Left cardiac atrium (tissue), 4 donors: ENCODE measurements around the gene AXL. TPM values are rescaled to one million over a fixed set of nuclear protein-coding genes. Genes with fewer than 3 reads are reported as not detected.
A peak's percentile ranks its signal among the peaks of the same experiment; 100 is the strongest.
"Not testable (repeated sequence)": the region's sequence is repeated elsewhere in the genome, so short reads cannot be mapped to it uniquely, and the experiment has no call there.

Experiments used
- ATAC-seq, 2 donors: fragments of 200-7000 bp; cut with Tn5 transposase; one replicate each; pipeline ENCODE4 v1.9.1; 2020; ENCODE audit warnings: mild to moderate bottlenecking in 2 of 2, moderate library complexity in 2 of 2
- DNase-seq: peaks from one replicate; pipeline ENCODE4 v3.0.0-alpha.2; 2020
- intact Hi-C, 2 donors: fragments of 100-400 bp; cut with DNase I; formaldehyde crosslinking; loops; one replicate each; pipeline versions ENCODE4 v1.14.1 to v1.15.1; 2022 to 2023
- total RNA-seq, 2 donors: library from RNA; stranded (reverse); fragmentation: NEBNext Ultra II Directional; extraction: Animal tissue kit (Norgen Biotek cat#: 25700); gene quantifications; one replicate each; pipeline ENCODE4 v1.2.1, GENCODE V29; 2021
- donor health status: DM: no; HTN: yes; CAD: no.
- donor health status: DM: no; HTN: yes; CAD: no; lungs with severe emphysema.
- donor health status: DM: yes; HTN: yes; CAD: no.
- donor health status: Dilated cardiomyopathy.

Gene AXL
- total RNA-seq, 2 donors from 2014 or later = 27.5 to 31.8 TPM

GRCh38 chr19:41263850-41264580, 45.0 kb downstream of the AXL start, which contains the start of gene HNRNPUL1:
Gene HNRNPUL1, plus strand, starts transcription at chr19:41264372. Its CDS starts 132 bp downstream, at chr19:41264504.
- ATAC-seq = peak; percentile 85 to 87
- intact Hi-C loops = loop anchor here in 1 of 2 donors (2.0 kb wide), 2 partner anchors 37 to 45 kb away; no protein-coding TSS in a partner anchor

GRCh38 chr19:41264581-41265394, 45.8 kb downstream of the AXL start:
- peak; percentile 68 for DNase-seq
- intact Hi-C loops = loop anchor here in 1 of 2 donors (2.0 kb wide), 1 partner anchor 44 kb away; no protein-coding TSS in a partner anchor

More at GRCh38 chr19:41263850-41264580, 45.0 kb downstream of the AXL start, which contains the start of gene HNRNPUL1:
- DNase-seq = peak; percentile 98

GRCh38 chr19:41265395-41266153, 46.6 kb downstream of the AXL start:
- ATAC-seq = no peak
- DNase-seq = no peak
- intact Hi-C loops = loop anchor here in 1 of 2 donors (2.0 kb wide), 1 partner anchor 43 kb away; no protein-coding TSS in a partner anchor

More at GRCh38 chr19:41264581-41265394, 45.8 kb downstream of the AXL start:
- peak; percentile 3 to 6 for ATAC-seq

DNA sequence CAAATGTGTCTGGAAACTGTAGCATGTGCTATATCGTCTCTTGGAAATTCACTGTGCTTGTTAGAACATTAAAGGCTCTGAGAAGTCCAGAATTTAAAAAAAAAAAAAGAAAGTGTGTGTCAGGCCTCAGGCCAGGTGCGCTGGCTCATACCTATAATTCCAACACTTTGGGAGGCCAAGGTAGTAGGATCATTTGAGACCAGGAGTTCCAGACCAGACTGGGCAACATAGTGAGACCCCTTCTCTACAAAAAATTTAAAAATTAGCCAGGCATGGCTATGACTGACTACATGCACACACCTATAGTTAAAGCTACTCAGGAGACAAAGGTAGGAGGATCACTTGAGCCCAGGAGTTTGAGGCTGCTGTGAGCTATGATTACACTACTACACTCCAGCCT, 50.0 kb downstream of the AXL start:
- DNase-seq (no peak), ATAC-seq (no peak)
- intact Hi-C loops = no loop called here

GRCh38 chr19:41269571-41269970, 50.5 kb downstream of the AXL start:
- ATAC-seq = no peak
- no peak for DNase-seq
- intact Hi-C loops = no loop called here

DNA sequence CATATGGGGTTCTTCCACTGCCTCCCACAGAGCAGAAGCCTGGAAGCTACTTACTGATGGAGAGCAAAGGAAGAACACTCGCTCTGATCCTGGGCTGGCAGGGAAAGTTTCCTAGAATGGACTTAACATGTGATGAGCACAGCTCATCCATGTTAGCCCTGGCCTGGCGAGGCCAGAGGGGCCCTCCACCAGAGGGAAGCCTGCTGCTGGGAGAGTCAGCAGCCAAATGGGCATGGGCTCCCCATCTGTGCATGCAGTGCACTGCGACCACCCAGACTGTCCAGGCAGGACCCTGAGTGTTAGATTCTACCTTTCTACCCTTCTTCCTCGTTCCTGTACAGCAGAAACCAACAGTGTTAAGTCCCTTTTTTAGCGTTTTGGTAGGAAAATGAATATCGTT, 54.1 kb downstream of the AXL start:
- no peak for ATAC-seq
- DNase-seq = no peak
- intact Hi-C loops = no loop called here

GRCh38 chr19:41274802-41275201, 55.8 kb downstream of the AXL start:
- ATAC-seq = no peak
- intact Hi-C loops = no loop called here

GRCh38 chr19:41276231-41276630, 57.2 kb downstream of the AXL start:
- intact Hi-C loops = no loop called here
- ATAC-seq (peak in 1 of 2 donors; percentile 13), DNase-seq (no peak)

More at GRCh38 chr19:41274802-41275201, 55.8 kb downstream of the AXL start:
- no peak for DNase-seq

DNA sequence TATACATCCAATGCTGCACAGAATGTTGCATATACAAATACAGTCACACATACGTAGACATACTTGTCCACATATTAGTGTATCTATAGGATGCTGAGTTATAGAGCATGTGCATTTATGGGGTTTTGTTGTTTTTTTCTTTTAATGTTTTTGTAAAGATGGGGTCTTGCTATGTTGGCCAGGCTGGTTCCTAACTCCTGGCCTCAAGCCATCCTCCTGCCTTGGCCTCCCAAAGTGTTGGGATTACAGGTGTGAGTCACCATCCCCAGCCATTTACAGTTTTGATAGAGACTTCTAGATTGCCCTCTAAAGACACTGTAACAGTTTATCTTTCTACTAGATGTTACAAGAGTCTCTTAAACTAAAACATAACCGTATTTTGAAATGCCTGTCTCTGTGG, 59.5 kb downstream of the AXL start:
- ATAC-seq (no peak), DNase-seq (no peak)
- intact Hi-C loops = no loop called here

DNA sequence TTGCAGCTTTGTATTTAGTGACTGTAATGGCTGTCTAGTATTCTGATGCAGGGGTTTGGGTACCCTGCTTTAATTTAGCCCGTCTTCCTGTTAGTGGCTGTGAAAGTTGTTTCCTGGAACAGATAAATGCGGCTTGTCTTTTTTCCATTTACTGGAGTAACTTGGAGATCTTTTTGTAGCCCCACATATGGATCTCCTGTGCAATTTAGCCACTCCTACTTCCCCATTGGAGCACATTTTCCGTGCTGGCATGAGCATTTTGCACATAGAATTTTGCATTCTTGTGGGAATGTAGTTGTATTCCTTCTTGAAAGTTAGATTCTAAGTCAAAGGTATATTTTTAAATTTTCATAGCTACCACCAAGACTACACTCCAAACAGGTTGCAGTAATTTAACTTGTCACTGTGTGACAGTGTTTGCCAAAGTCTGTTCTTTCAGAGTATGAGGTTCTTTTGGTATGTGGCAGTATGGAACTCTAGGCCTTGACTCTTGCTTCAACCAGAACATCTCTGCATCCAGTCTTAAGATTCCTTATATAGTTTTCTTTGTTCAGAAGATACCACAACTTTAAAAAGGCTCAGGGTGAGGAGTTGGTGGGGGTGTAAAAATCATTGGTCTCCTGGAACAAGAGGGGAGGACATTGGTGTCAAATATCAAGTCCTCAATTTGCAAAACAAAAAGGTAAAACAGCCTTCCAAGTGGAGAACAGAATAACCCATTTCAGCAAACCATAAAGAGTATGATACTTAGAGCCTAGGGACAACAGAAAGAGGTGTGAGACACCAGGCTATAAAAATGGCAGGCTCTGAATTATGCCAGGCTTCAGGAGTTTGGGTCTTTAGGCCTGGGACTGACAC, 69.9 kb downstream of the AXL start:
- DNase-seq (no peak), ATAC-seq (no peak)
- intact Hi-C loops = no loop called here

DNA sequence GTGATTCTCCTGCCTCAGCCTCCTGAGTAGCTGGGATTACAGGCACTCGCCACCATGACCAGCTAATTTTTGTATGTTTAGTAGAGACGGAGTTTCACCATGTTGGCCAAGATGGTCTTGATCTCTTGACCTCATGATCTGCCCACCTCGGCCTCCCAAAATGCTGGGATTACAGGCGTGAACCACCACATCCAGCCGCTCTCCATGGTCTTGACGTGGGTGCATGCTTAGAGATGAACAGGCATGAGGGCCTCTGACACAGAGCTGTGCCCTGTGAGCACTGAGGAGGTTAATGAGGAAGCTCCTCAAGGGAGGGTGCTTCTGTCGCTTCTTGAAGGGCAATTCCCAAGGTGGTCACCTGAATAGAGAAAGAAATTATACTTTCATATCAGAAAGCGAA, 70.8 kb downstream of the AXL start:
- ATAC-seq, DNase-seq, intact Hi-C loops: not testable (repeated sequence)

DNA sequence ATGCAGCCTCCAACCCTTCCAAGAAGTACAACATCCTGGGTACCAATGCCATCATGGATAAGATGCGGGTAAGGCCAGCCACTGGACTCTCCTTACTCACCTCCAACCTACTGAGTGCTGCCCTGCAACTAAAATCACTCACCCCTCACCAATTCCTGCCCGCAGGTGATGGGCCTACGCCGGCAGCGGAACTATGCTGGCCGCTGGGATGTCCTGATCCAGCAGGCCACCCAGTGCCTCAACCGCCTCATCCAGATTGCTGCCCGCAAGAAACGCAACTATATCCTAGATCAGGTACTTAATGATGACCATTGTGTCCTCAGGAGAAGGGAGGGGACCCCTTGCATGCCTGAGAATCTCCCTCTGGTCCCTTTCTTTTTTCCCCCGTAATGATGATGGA, 75.4 kb downstream of the AXL start:
- intact Hi-C loops = no loop called here
- ATAC-seq (no peak), DNase-seq (no peak)

- intact Hi-C loops = no loop called here
- no peak for DNase-seq
- no peak for ATAC-seq
Measured at GRCh38 chr19:41295499-41295898, 76.5 kb downstream of the AXL start.

DNA sequence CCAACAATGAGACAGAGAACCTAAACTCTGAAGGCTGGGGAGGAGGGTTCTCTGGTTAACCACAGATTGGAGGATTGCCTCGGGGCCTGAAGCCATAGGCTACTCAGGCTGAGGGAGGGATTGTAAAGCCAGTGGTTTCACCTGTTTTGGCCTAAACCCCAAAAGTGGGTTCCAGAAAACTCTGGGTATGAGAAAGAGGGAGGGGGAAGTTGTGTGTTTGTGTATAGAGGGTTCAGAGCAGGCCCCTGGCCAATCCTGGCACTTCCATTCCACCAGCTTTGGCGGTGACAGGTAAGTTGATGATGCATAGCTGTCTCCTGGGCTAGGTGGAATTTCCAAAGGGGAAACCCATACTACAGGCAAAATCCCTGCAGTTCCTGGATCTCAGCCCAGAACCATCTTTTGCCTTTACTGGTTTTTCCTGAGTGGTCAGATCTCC, 77.4 kb downstream of the AXL start:
- no peak for DNase-seq
- intact Hi-C loops = no loop called here
- no peak for ATAC-seq

DNA sequence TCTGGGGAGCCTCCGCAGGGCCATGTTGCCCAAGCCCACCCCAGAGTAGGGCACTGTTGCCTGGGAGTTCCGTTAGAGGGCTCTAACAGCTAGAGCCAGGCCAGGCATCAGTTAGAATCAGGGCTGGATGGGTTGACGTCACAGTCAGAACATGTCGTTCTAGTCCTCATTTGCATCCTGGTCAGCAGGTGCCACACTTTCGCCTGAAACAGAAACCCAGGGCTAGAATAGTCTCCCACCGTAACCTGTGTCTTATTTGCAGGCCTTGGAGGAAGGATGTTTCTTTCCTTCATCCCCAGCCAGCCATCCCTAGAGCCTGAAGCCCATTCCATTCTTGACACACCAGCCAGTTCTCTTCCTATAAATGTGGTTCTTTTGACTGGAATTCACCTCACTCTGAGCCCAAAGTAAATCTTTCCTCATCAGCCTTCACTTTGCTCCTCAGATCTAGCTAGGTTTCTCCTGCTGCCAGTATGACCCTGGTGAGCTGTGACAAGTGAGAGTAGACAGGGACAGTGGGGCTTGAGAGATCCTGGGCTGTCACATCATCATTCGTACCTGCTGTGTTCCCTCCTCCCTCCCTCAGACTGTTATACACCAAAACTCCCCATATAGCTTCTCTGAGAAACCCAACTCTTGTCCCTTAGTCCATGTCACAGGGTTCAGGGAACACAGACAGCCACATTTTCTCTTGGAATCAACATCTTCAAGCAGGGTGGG, 78.8 kb downstream of the AXL start:
- peak in 1 of 2 donors; percentile 3 for ATAC-seq
- intact Hi-C loops = no loop called here
- DNase-seq = no peak

GRCh38 chr19:41298348-41298964, 79.4 kb downstream of the AXL start:
- DNase-seq = peak; percentile 87
- ATAC-seq = peak; percentile 76 to 84
- intact Hi-C loops = no loop called here

- intact Hi-C loops = no loop called here
- peak; percentile 50 for DNase-seq
- peak; percentile 23 to 31 for ATAC-seq
Measured at GRCh38 chr19:41299046-41299754, 80.2 kb downstream of the AXL start.
